IMR-90 (cell line): ENCODE results near the gene MAN1C1. TPM values are rescaled to one million over a fixed set of nuclear protein-coding genes. Genes with fewer than 3 reads are reported as not detected.

Source experiments
- ATAC-seq: fragments of 200-7000 bp; cut with Tn5 transposase; 2 replicates; pipeline ENCODE4 v1.9.1; 2020; ENCODE audit warnings: low read depth, mild to moderate bottlenecking, moderate library complexity
- BruUV-seq: library from RNA; stranded (reverse); fragments of 400-500 nt; replicated peaks from 2 replicates; lab custom pipeline; 2021; lab: Mats Ljungman, UMichigan
- CTCF ChIA-PET: fragments of 300-600 bp; formaldehyde crosslinking; extraction: SDS; loops from one replicate; lab custom pipeline; 2021; ENCODE audit warnings: antibody characterized with exemption; lab: Yijun Ruan, JAX
- POLR2A ChIA-PET: fragments of 300-600 bp; sonication (Branson Sonifier 250); formaldehyde crosslinking; loops from one replicate; lab custom pipeline; 2022; ENCODE audit warnings: antibody characterized with exemption; ENCODE audit not compliant: unreplicated experiment; lab: Charles Lee
- DNase-seq: peaks from one replicate; pipeline ENCODE4 v3.0.0; 2013
- H2AFZ ChIP-seq: replicated peaks from 2 replicates; pipeline ENCODE3; 2013; ENCODE audit warnings: low read length, mild to moderate bottlenecking; ENCODE audit not compliant: poor library complexity
- H2AK5ac ChIP-seq: 2 replicates; pipeline ENCODE4 v1.6.1; 2013; ENCODE audit warnings: low read depth, low read length, inconsistent platforms
- H2AK9ac ChIP-seq: replicated peaks from 2 replicates; pipeline ENCODE3; 2013; ENCODE audit warnings: mild to moderate bottlenecking, low read depth, low read length, moderate library complexity; ENCODE audit not compliant: poor library complexity
- H2BK120ac ChIP-seq: 2 replicates; pipeline ENCODE4 v1.6.1; 2013; ENCODE audit warnings: low read depth, low read length, inconsistent platforms
- H2BK15ac ChIP-seq: 3 replicates; pipeline ENCODE4 v1.6.1; 2013; ENCODE audit warnings: low read depth, low read length, inconsistent platforms
- H2BK20ac ChIP-seq: 2 replicates; pipeline ENCODE4 v1.6.1; 2013; ENCODE audit warnings: low read depth, mild to moderate bottlenecking, inconsistent platforms, low read length, moderate library complexity
- H2BK5ac ChIP-seq: 2 replicates; pipeline ENCODE4 v1.6.1; 2013; ENCODE audit warnings: mild to moderate bottlenecking, low read depth, low read length, inconsistent platforms; ENCODE audit not compliant: poor library complexity, severe bottlenecking
- H3K14ac ChIP-seq: replicated peaks from 2 replicates; pipeline ENCODE4 v1.6.1; 2013; ENCODE audit warnings: low read depth, low read length, inconsistent platforms
- H3K18ac ChIP-seq: 2 replicates; pipeline ENCODE4 v1.6.1; 2013; ENCODE audit warnings: low read depth, low read length, control low read depth
- H3K23ac ChIP-seq: 2 replicates; pipeline ENCODE4 v1.6.1; 2013; ENCODE audit warnings: low read depth, low read length, inconsistent platforms
- H3K27ac ChIP-seq: 2 replicates; pipeline ENCODE4 v1.5.1; 2013; ENCODE audit warnings: mild to moderate bottlenecking, control low read depth, low read length; ENCODE audit not compliant: insufficient read depth
- H3K27me3 ChIP-seq: 2 replicates; pipeline ENCODE4 v1.6.1; 2013; ENCODE audit warnings: low read length; ENCODE audit not compliant: control insufficient read depth, insufficient read depth
- H3K36me3 ChIP-seq: 2 replicates; pipeline ENCODE4 v1.6.1; 2013; ENCODE audit warnings: low read length, mixed read lengths; ENCODE audit not compliant: control insufficient read depth, insufficient read depth
- H3K4ac ChIP-seq: 2 replicates; pipeline ENCODE4 v1.6.1; 2013; ENCODE audit warnings: low read depth, low read length, inconsistent platforms
- H3K4me1 ChIP-seq: 2 replicates; pipeline ENCODE4 v1.6.1; 2013; ENCODE audit warnings: low read length, mixed read lengths; ENCODE audit not compliant: control insufficient read depth, insufficient read depth
- H3K4me2 ChIP-seq: 2 replicates; pipeline ENCODE4 v1.6.1; 2013; ENCODE audit warnings: low read depth, mild to moderate bottlenecking, control low read depth, low read length, moderate library complexity
- H3K4me3 ChIP-seq: 2 replicates; pipeline ENCODE4 v1.5.1; 2013; ENCODE audit warnings: low read depth, mild to moderate bottlenecking, control low read depth, low read length, moderate library complexity; ENCODE audit not compliant: insufficient read depth
- H3K56ac ChIP-seq: 2 replicates; pipeline ENCODE4 v1.6.1; 2013; ENCODE audit warnings: low read length, inconsistent platforms; ENCODE audit not compliant: insufficient read depth; ENCODE audit errors: extremely low read depth
- H3K79me1 ChIP-seq, 2 experiments: 2 replicates each; pipeline ENCODE4 v1.6.1; 2013; ENCODE audit warnings: low read length in 2 of 2, inconsistent platforms in 1 of 2, low read depth in 1 of 2
- H3K9ac ChIP-seq: 2 replicates; pipeline ENCODE4 v1.6.1; 2013; ENCODE audit warnings: low read depth, low read length, control low read depth
- H3K9me1 ChIP-seq: 2 replicates; pipeline ENCODE4 v1.6.1; 2013; ENCODE audit warnings: low read length, inconsistent platforms; ENCODE audit not compliant: insufficient read depth
- H3K9me3 ChIP-seq: 2 replicates; pipeline ENCODE4 v1.6.1; 2013; ENCODE audit warnings: low read length; ENCODE audit not compliant: control insufficient read depth, insufficient read depth
- H4K20me1 ChIP-seq: 2 replicates; pipeline ENCODE4 v1.6.1; 2013; ENCODE audit warnings: low read length, inconsistent platforms; ENCODE audit not compliant: insufficient read depth
- H4K5ac ChIP-seq: 2 replicates; pipeline ENCODE4 v1.6.1; 2013; ENCODE audit warnings: mild to moderate bottlenecking, low read depth, low read length, control low read depth
- H4K8ac ChIP-seq, 2 experiments: 2 replicates each; pipeline ENCODE4 v1.6.1; 2013; ENCODE audit warnings: low read depth in 2 of 2, low read length in 2 of 2, control low read depth in 1 of 2, inconsistent platforms in 1 of 2
- H4K91ac ChIP-seq: 2 replicates; pipeline ENCODE4 v1.6.1; 2013; ENCODE audit warnings: low read depth, low read length, inconsistent platforms; ENCODE audit not compliant: insufficient read depth
- MAZ ChIP-seq: IDR thresholded peaks from 2 replicates; pipeline ENCODE4 v1.6.1; 2012; ENCODE audit warnings: low read depth, mild to moderate bottlenecking, low read length, improper control_type of control experiment, moderate library complexity, borderline replicate concordance
- RFX5 ChIP-seq: IDR thresholded peaks from 2 replicates; pipeline ENCODE4 v1.8.0; 2012; ENCODE audit warnings: low read depth, mild to moderate bottlenecking, low read length, moderate library complexity
- USF2 ChIP-seq: fragments of 150-350 bp; IDR thresholded peaks from 2 replicates; pipeline ENCODE4 v1.6.1; 2017; ENCODE audit warnings: mild to moderate bottlenecking, antibody characterized with exemption, low read length, low read depth
- WGBS, 2 experiments: methylation state at CpG; one replicate each; pipeline versions ENCODE4 v1.1.5 to v1.1.7; 2013; ENCODE audit warnings: missing lambda C conversion rate in 2 of 2; ENCODE audit not compliant: insufficient read length in 1 of 2; ENCODE audit errors: extremely low coverage in 2 of 2; 5-methylcytosine and 5-hydroxymethylcytosine counted together
- dilution Hi-C: fragments of 300-500 bp; cut with HindIII; formaldehyde crosslinking; loops from one replicate; pipeline ENCODE4 v1.14.3; 2018; ENCODE audit warnings: low sequenced_read_pairs; ENCODE audit not compliant: unreplicated experiment
- in situ Hi-C: fragments of 300-500 bp; cut with MboI; formaldehyde crosslinking; loops from 3 replicates; pipeline ENCODE4 v1.14.3; 2019; ENCODE audit warnings: low sequenced_read_pairs, inconsistent platforms, mixed read lengths
- intact Hi-C: fragments of 100-400 bp; cut with micrococcal nuclease; formaldehyde crosslinking; loops from 2 replicates; pipeline ENCODE4 v1.10.0; 2022
- polyA plus RNA-seq, 3 experiments: library from polyadenylated mRNA; depleted of rRNA; stranded (reverse); fragments of >200 nt; gene quantifications; 2 replicates each; pipeline ENCODE4 v1.2.3, GENCODE V29; 2012; ENCODE audit warnings: low replicate concordance in 1 of 3
- total RNA-seq: library from RNA; depleted of rRNA; stranded (reverse); fragments of >200 nt; gene quantifications from 2 replicates; pipeline ENCODE4 v1.2.3, GENCODE V29; 2012

Gene MAN1C1
- total and polyA plus RNA-seq, 2 of the 4 experiments (the other 2 are of a cell fraction) = 3.2 to 11.3 TPM

- H3K14ac ChIP-seq = no peak overlapping the region
- WGBS, 2 experiments = 67% methylated on average over 1 of the region's 8 CpGs; no CpG with 5 or more reads in 1 of the 2 experiments
- dilution Hi-C loops (no loop called here), in situ Hi-C loops (no loop called here), intact Hi-C loops (no loop called here)
- H4K91ac ChIP-seq = no peak overlapping the region
- no TSS peak for BruUV-seq
- no peak overlapping the region for H2AK5ac ChIP-seq
- no peak overlapping the region for H2AFZ ChIP-seq
- H3K27me3 ChIP-seq = no peaks in the 10 kb centered on the region
- H3K27ac ChIP-seq = no peak overlapping the region
- no peak overlapping the region for H2AK9ac ChIP-seq
- H3K36me3 ChIP-seq = peaks cover 12% of the 10 kb centered on the region; the same call in 1 of the 2 replicates
- H4K8ac ChIP-seq = no peak overlapping the region
- H3K18ac ChIP-seq = peak overlapping the region; percentile 16; the same call in 1 of the 2 replicates
- no peak overlapping the region for H3K23ac ChIP-seq
- no peak overlapping the region for H2BK15ac ChIP-seq
- H4K5ac ChIP-seq = peak overlapping the region; percentile 24; the same call in 1 of the 2 replicates
- H3K9ac ChIP-seq = no peak overlapping the region
- no peak overlapping the region for H3K56ac ChIP-seq
- H4K20me1 ChIP-seq = no peaks in the 10 kb centered on the region
- DNase-seq (no peak), ATAC-seq (no peak)
- H3K9me3 ChIP-seq = no peaks in the 10 kb centered on the region
- H2BK5ac ChIP-seq = no peak overlapping the region
- no peak overlapping the region for H3K4me2 ChIP-seq
- H3K9me1 ChIP-seq = no peaks in the 10 kb centered on the region
- H3K4ac ChIP-seq = no peak overlapping the region
- peaks cover 3% of the 10 kb centered on the region; the same call in 1 of the 2 replicates for H3K4me1 ChIP-seq
- no peak overlapping the region for H2BK120ac ChIP-seq
- CTCF ChIA-PET = no interaction called here
- no peaks in the 10 kb centered on the region for H3K79me1 ChIP-seq
- no peak overlapping the region for H3K4me3 ChIP-seq
- no peak overlapping the region for H2BK20ac ChIP-seq
- POLR2A ChIA-PET = no interaction called here
- no peak for TF ChIP-seq USF2
- TF ChIP-seq RFX5 = no peak
- TF ChIP-seq MAZ = no peak
These were observed 132.1 kb downstream of the MAN1C1 start for GRCh38 chr1:25748531-25749205.
